Glutamatergic neuron (in vitro differentiated cells): Measurements from ENCODE around the gene KIF17. TPM values are rescaled to one million over a fixed set of nuclear protein-coding genes. Genes with fewer than 3 reads are reported as not detected.

Source experiments
- DNase-seq: peaks from one replicate; pipeline ENCODE4 v3.0.0; 2022
- H3K27ac Mint-ChIP-seq: one replicate; pipeline ENCODE4 v1.8.0; 2020; ENCODE audit warnings: mild to moderate bottlenecking, mixed read lengths, inconsistent platforms; ENCODE audit not compliant: unreplicated experiment
- H3K27me3 Mint-ChIP-seq: one replicate; pipeline ENCODE4 v1.8.0; 2020; ENCODE audit warnings: mild to moderate bottlenecking, moderate library complexity, mixed read lengths, inconsistent platforms; ENCODE audit not compliant: unreplicated experiment
- H3K36me3 Mint-ChIP-seq: one replicate; pipeline ENCODE4 v1.8.0; 2020; ENCODE audit warnings: mild to moderate bottlenecking, mixed read lengths, inconsistent platforms; ENCODE audit not compliant: unreplicated experiment
- H3K4me1 Mint-ChIP-seq: one replicate; pipeline ENCODE4 v1.8.0; 2020; ENCODE audit warnings: mild to moderate bottlenecking, low read depth, mixed read lengths, inconsistent platforms; ENCODE audit not compliant: unreplicated experiment
- H3K4me3 Mint-ChIP-seq: one replicate; pipeline ENCODE4 v1.8.0; 2020; ENCODE audit warnings: mild to moderate bottlenecking, mixed read lengths, inconsistent platforms; ENCODE audit not compliant: unreplicated experiment
- H3K9me3 Mint-ChIP-seq: one replicate; pipeline ENCODE4 v1.8.0; 2020; ENCODE audit warnings: mild to moderate bottlenecking, moderate library complexity, mixed read lengths, inconsistent platforms; ENCODE audit not compliant: unreplicated experiment
- CTCF ChIP-seq: fragments of 200-600 bp; sonication (generic); IDR thresholded peaks from one replicate; pipeline ENCODE4 v1.5.0; 2021; ENCODE audit not compliant: partially characterized antibody, unreplicated experiment
- total RNA-seq: library from RNA; stranded (reverse); fragmentation: NEBNext Ultra II Directional; extraction: Animal tissue kit (Norgen Biotek cat#: 25700); gene quantifications from one replicate; pipeline ENCODE4 v1.2.1, GENCODE V29; 2021; ENCODE audit not compliant: unreplicated experiment

The KIF17 gene
- total RNA-seq, 1 donor from 2014 or later = 1.6 TPM

DNA sequence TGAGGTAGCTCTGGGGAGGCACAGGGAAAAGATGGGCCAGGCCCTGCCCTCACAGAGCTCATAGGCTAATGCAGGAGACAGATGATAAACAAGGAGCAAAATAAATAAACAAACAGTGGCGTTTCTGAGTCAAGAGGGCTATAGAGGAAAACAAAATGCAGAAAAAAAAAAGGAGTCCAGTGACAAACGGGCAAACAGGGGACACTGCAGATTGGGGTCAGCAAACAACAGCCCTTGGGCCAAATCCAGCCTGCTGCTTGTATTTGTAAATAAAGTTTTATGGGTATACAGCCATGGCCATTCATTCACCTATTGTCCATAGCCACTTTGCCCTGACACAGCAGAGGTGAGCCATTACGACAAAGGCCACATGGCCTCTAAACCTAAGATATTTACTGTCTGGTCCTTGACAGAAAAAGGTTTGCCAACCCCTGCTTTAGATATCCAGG, 103.7 kb downstream of the KIF17 start:
- H3K27ac Mint-ChIP-seq = no peak overlapping the region
- no peak for DNase-seq

More for the DNA sequence above, 103.7 kb downstream of the KIF17 start:
- Mint-ChIP-seq H3K9me3 (peaks cover 1% of the 10 kb centered on the region), H3K27me3 (peaks cover 7% of the 10 kb centered on the region), H3K4me1 (no peaks in the 10 kb centered on the region), H3K36me3 (no peaks in the 10 kb centered on the region), H3K4me3 (no peak overlapping the region)
- no peak for TF ChIP-seq CTCF

Other genes with a start within 250 kb of the KIF17 start
- gene CAMK2N1, start 231.8 kb downstream of the KIF17 start, total RNA-seq = 120 TPM
- 32.4 TPM for gene MUL1, start 209.9 kb downstream of the KIF17 start, total RNA-seq
- not detected for gene FAM43B, start 165.4 kb downstream of the KIF17 start, total RNA-seq
- not detected for gene CDA, start 128.9 kb downstream of the KIF17 start, total RNA-seq
- 32.0 TPM for gene PINK1, start 84.5 kb downstream of the KIF17 start, total RNA-seq
- gene DDOST, start 56.6 kb downstream of the KIF17 start, total RNA-seq = 126 TPM
- 1.2 TPM for gene SH2D5, start 14.7 kb upstream of the KIF17 start, total RNA-seq
- gene HP1BP3, start 69.3 kb upstream of the KIF17 start, total RNA-seq = 192 TPM